GM19099 (cell line): Measurements from ENCODE around the gene ZNF618.

Experiments
- POLR2A ChIP-seq: IDR thresholded peaks from 3 replicates; pipeline ENCODE4 v1.6.1; 2011; ENCODE audit warnings: low read depth; ENCODE audit not compliant: insufficient read length; ENCODE audit errors: extremely low read depth

The ZNF618 gene

DNA sequence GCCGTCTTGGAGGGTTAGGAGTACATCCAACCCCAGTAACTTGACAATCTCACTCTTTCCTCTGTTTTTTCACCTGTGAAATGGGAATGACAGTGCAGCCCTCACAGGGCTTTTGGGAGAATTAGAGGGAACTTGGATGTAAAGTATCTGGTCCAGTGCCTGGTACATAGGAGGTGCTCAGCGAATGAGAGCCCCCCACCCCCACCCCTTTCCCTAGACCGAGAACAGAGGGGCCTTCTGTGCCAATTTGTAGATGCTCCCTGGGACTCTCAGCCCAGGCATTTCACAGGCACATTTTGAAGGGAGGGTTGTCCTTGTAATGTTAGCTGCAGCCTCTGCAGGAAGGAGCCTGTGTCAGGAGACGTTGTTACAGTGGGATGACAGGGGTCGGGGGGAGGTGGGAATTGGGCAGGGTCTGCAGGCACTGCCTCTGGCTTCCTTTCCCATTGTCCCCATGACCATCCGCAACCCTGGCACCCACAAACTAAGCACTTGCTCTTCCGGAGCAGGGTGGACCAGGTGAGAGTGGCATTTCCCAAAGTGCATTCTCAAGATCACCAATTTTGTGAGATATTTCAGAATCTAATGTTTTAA is 155.0 kb downstream of the ZNF618 start:
- no peak for TF ChIP-seq POLR2A

DNA sequence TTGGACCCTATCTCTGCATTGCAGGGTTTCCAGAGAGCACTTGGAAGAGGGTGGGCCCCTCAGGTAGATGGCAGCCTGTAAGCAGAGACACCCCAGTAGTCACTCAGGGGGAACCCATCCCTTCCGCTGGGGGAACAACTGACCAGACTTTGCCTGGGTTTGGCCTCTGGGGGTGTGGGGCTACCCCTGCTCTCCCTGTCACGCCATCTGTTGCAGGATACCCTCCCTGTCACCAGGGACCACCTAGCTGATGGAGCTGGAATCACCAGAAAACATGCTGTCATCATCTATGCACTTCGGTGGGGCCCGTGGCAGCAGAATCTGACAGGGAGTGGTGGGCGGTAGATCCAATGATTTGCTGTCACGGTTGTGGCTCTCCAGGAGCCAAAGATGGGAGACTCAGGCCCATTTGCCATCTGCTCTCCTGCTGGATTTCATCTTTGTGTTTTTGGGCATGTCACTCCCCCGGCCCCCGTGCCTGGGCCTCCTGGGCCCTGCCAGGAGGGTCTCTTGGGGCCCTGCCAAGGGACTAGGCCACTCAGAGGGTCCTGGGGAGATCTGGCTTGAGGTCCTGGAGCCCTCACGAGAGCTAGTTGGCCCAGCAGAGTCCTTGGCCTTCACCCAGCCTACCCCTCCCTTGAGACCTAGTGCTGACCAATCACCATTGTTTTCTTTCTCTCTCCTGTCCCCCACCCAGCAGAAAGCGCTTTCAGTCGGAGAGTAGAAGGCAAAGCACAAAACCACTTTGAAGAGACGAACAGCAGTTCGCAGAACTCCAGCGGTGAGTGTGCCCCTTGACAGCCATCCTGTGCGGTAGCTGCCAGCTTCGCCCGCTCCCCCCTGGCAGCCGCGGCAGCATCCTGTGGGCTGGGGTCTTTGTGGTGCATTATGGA is 156.1 kb downstream of the ZNF618 start:
- no peak for TF ChIP-seq POLR2A

DNA sequence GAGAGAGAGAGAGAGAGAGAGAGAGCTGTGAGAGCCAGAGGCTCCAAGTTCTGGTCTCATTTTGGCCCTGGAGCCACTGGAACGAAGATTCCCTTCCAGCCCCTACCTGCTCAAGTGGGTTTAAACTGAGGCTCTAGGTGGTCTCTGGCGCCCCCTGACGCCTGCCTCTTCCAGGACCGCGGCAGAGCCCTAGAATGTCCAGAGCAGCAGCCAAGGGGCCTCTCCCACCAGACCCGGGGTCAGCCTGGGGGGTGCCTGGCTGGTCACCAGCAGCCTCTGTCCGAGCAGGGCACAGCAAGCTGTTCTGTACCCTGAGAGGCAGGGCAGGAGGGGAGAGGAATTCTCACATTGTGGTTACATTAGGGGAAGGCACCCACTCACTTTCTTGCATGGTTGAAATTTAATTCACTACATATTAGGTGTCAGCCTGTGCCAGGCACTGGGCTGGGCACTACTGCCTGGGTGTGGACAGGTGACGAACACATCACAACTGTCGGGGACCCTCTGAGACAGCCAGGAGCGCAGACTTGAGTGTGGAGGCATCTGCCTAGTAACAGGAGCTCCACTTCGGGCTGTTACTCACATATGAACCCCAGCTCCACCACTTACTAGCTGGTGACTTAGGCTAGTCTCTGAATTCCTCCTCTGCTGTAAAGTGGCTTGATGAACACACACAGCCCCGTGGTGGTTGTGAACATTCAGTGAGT is 157.4 kb downstream of the ZNF618 start:
- no peak for TF ChIP-seq POLR2A

DNA sequence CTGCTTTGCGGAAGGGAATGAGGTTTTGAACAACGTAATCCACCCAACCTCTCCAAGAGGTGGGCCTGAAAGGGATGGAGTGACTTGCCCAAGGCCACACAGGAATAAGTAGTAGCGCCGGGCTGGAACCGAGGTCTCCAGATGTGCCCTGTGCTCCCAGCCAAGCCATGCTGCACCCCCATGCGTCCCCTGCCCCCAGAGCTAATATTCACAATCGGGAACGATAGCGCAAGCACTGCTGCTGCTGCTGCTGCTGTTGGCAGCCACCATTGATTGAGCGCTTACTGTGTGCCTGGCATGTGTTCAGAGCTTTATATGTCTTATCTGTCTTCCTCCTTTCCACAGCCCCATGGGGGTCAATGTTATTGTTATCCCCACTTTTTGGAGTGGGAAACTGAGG is 158.1 kb downstream of the ZNF618 start:
- no peak for TF ChIP-seq POLR2A

DNA sequence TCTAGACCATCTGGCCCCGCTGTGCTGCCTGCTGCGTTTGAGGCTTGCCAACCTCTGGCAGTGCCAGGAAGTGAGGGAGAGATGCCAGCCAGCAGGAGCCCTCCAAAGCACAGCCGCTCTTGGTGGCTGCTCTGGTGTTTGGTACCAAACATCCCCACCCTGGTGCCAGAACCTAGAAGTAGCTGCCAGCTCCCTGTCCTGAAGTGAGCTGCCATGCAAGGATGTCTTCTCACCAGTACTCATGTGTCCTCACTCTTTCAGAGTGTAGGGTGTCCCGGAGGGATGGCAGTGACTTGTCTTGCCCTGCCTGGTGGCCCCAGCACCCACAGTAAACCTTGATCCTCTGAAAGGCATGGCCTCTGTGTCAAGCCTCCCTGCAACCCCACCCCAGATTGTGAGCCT is 158.6 kb downstream of the ZNF618 start:
- no peak for TF ChIP-seq POLR2A

DNA sequence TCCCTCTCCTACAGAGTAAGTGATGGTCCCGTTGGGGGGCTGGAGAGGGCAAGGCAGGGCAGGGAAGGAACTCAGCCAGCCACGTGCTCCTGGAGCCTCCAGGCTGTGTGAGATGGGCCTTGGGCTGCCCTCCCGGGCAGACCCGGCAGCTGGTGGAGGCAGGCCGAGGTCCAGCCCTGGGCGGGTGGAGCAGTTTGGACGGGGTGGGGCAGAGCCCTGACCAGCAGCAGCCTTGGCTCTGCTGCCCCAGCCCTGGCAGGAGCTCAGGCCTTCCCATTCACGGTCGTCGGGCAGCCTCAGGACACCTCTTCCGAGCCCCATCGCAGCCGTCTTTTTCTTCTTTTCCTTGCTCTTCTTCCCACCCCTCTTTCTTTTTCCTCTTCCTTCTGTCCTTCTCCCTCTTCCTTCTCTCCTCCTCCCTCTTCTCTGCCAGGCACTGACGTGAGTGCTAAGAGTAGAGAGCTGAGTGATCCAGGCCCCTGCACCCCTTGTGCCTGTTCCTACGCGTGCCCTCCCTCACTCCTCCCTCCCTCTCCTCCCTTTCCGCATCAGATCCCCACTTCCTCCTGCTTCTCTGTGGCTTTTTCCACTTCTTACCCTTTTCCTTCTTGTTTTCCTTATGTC is 159.2 kb downstream of the ZNF618 start:
- no peak for TF ChIP-seq POLR2A

DNA sequence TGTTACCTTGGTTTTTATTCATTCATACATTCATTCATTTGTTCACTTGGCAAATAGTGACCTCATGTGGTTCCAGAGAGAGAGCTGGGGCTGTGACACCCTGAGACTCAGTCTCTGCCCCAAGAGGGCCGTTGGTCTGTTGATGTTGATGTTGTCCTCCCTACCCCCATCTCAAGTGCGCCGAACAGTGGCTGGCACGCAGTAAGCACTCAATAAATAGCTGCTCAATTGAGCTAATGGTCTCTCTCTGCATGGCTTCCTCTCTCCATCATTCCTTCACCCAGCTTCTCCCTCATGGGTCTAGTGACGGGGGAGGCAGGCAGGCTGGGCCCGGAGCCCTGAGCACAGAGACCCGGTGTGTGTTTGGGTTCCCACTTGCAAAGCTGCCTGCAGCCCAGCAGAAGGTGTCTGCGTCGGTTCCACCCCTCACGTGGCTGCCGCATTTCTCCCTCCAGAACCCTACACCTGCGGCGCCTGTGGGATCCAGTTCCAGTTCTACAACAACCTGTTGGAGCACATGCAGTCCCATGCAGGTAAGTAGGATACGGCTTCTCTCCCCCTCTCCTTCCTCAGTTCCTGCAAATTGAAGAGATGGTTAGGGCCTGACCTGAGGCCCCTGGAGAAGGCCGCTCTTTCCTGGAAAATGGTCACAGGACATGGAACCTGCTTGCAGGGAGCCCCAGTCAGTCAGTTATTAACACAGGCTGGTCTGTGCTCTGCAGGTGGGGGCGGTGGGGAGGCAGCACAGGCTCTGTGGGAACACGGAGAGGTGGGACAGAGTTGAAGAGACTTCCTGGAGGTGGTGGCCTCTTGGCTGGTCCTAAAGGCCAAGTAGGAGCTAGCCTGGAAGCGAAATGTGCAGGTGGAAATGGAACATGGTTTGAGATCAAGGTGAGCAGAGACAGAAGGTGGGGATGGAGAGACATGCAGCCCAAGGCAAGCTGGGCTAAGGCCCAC is 160.0 kb downstream of the ZNF618 start:
- TF ChIP-seq POLR2A = no peak

DNA sequence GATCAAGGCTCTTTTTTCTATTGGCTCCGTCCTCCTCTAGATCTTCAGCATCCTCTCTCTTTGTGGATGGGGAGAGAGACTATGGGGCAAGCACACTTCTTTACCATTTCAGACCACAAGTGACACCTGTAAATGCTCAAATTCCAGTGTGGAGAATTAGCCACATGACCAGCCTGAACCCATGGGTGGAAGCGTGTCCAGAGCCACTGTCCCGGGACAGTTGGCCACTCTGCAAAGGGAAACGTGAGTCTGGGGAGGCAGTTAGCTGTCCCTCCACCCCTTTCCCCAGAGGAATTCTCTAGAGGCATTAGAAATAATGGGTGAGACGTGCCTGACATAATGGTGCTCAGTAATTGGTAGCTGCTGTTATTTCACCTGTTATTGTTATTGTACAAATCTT is 161.1 kb downstream of the ZNF618 start:
- no peak for TF ChIP-seq POLR2A

DNA sequence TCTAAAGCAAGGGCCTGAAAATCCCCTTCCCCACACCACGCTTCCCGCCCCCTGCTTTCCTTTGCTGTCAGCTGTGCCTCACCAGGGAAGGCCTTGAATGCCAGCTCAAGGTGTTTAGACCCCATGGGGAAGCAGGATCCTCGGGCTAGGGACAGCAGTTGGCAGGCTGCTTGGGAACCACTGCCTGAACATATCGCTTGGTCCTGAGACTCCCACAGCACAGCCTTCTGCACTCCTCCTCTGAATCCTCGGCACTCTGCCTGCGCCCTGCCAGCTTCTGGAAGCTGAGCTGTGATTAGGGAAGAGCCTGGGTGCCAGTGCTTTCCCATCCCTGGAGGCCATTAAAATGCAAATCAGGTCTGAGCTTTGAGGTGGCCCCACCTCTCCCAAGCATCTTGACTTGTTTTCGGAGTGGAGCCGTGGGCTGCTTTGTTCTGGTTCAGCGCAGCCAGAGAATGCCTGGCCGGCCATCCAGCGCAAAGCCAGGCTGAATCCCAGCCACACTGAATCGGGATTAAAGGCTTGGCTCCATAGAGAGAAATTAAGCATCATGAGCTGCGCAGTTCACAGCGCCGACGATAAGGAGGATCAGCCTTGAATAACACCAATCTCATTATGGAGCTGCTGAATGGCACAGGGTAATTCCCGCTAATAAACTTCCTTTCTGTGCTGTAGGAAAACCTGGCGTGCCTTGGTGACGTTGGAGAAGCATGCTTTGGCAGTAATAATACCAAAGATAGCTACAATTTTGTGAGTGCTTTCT is 162.0 kb downstream of the ZNF618 start:
- no peak for TF ChIP-seq POLR2A

DNA sequence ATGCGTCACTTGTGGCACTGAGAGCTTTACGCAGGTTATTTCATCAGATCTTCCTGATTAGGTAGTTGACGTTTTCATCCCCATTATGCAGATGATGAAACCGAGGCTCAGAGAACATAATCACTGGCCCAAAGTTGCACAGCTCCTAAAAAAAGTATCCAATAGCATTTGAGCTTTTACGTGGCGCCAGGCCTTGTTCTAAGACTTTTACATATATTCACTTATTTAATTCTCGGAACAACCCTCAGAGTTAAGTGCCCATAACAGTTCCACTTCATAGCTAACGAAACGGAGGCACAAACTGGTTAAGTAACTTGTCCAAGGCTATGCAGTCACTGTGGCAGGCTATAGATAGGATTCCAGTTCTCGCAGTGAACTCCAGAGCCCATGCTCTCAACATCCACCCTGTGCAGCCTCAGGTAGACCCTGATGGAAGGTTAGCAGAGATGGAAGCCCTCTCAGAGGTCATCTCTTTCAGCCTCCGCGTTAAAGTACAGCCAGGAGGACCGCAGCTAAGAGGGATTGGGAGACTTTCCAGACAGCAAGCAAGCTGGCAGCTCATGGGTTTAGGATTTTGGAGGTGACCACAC is 162.7 kb downstream of the ZNF618 start:
- no peak for TF ChIP-seq POLR2A

DNA sequence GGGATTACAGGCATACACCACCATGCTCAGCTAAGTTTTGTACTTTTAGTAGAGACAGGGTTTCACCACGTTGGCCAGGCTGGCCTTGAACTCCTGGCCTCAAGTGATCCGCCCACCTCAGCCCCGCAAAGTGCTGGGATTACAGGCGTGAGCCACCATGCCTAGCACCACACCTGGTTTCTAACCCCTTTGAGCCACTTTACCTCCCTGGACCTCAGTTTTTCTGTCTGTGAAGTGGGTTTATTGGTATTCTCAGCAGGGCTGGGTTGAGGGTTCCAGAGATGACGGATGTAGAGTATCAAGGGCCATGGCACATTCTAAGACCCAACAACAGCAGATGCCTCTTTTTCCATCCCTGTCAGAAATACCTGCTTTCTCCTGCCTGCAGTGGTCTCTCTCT is 163.4 kb downstream of the ZNF618 start:
- TF ChIP-seq POLR2A = no peak

DNA sequence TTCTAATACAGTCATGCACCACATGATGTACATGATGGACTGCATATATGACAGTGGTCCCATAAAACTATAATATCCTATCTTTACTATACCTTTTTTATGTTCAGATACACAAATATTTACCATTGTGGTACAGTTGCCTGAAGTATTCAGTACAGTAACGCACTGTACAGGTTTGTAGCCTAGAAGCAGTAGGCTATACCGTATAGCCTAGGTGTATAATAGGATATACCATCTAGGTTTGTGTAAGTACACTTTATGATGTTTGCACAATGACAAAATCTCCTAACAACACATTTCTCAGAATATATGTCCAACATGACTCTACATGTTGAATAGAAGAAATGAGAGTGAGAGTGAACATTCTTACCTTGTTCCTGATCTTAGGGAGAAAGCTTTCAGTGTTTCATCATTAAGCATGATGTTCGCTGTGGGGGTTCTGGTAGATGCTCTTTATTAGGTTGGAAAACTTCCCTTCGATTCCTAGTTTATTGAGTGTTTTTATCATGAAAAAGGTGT is 170.2 kb downstream of the ZNF618 start:
- TF ChIP-seq POLR2A = no peak

DNA sequence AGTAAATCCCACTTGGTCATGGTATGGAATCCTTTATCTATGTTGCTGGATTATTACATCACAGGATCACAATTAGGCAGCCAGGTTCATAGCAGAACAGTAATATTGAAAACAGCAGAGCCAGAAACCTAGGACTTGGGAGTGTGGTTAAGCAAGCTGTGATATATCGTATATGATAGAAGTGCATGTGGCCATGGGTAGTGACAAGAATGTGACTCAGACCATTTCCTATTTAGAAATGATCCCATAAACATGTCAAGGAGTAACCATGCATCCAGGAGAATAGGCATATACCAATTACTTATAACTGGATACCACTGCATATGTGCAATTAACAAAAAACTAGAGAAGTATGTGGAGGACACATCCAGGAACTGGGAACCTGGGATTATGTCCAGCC is 170.8 kb downstream of the ZNF618 start:
- no peak for TF ChIP-seq POLR2A
